HS-5 (cell line): ENCODE measurements around the gene RBBP6.
"Not testable (repeated sequence)": the region's sequence is repeated elsewhere in the genome, so short reads cannot be mapped to it uniquely, and the experiment has no call there.

ENCODE experiments used
- DNase-seq: peaks from one replicate; pipeline ENCODE4 v3.0.0-alpha.2; 2012; ENCODE audit warnings: low read depth

The RBBP6 gene

GRCh38 chr16:24539295-24539849 is at the start of gene RBBP6:
RBBP6 (plus strand) TSS chr16:24539566; CDS start chr16:24540627, 1,061 bp downstream.
- DNase-seq: peak; percentile 88

GRCh38 chr16:24490866-24491265 is 48.5 kb upstream of the RBBP6 start:
- no peak for DNase-seq

- DNase-seq: no peak
Observed at GRCh38 chr16:24491731-24492130, 47.6 kb upstream of the RBBP6 start.

GRCh38 chr16:24493821-24494220 is 45.5 kb upstream of the RBBP6 start:
- DNase-seq: no peak

- not testable (repeated sequence) for DNase-seq
Observed at GRCh38 chr16:24495207-24495606, 44.2 kb upstream of the RBBP6 start.

- DNase-seq: no peak
Observed at GRCh38 chr16:24497440-24497839, 41.9 kb upstream of the RBBP6 start.

GRCh38 chr16:24499193-24499814 is 40.1 kb upstream of the RBBP6 start:
- no peak for DNase-seq

- peak; percentile 40 for DNase-seq
Observed at GRCh38 chr16:24504472-24505345, 34.7 kb upstream of the RBBP6 start.

GRCh38 chr16:24505959-24506358 is 33.4 kb upstream of the RBBP6 start:
- no peak for DNase-seq

GRCh38 chr16:24507959-24508480 is 31.3 kb upstream of the RBBP6 start:
- no peak for DNase-seq

GRCh38 chr16:24508614-24509013 is 30.8 kb upstream of the RBBP6 start:
- DNase-seq: peak; percentile 50

- DNase-seq: no peak
Observed at GRCh38 chr16:24509536-24509935, 29.8 kb upstream of the RBBP6 start.

- DNase-seq: no peak
Observed at GRCh38 chr16:24511174-24511573, 28.2 kb upstream of the RBBP6 start.

GRCh38 chr16:24511792-24512191 is 27.6 kb upstream of the RBBP6 start:
- DNase-seq: no peak

GRCh38 chr16:24514096-24514495 is 25.3 kb upstream of the RBBP6 start:
- DNase-seq: no peak

GRCh38 chr16:24515186-24515585 is 24.2 kb upstream of the RBBP6 start:
- DNase-seq: no peak

GRCh38 chr16:24516900-24517669 is 22.3 kb upstream of the RBBP6 start:
- peak; percentile 76 for DNase-seq

GRCh38 chr16:24518498-24518897 is 20.9 kb upstream of the RBBP6 start:
- DNase-seq: no peak

- DNase-seq: no peak
Observed at GRCh38 chr16:24520983-24521382, 18.4 kb upstream of the RBBP6 start.

- no peak for DNase-seq
Observed at GRCh38 chr16:24522751-24523150, 16.6 kb upstream of the RBBP6 start.

- DNase-seq: no peak
Observed at GRCh38 chr16:24523569-24523968, 15.8 kb upstream of the RBBP6 start.
